LNCaP clone FGC (cell line): ENCODE results near the gene OTP.
A peak's percentile ranks its signal among the peaks of the same experiment; 100 is the strongest.
"Not testable (repeated sequence)": the region's sequence is repeated elsewhere in the genome, so short reads cannot be mapped to it uniquely, and the experiment has no call there.

ENCODE experiments used
- DNase-seq: peaks from one replicate; pipeline ENCODE4 v3.0.0-alpha.2; 2011; ENCODE audit warnings: low read depth
- H3K4me3 ChIP-seq: 2 replicates; pipeline ENCODE4 v1.5.1; 2011; ENCODE audit warnings: mild to moderate bottlenecking, low read depth, low read length, control low read depth
- TF ChIP-seq, protein P1 (sequence below): IDR thresholded peaks from 2 replicates; pipeline ENCODE4 v1.5.1; 2012; ENCODE audit warnings: mild to moderate bottlenecking; ENCODE audit not compliant: control insufficient read depth, insufficient read depth; ENCODE audit errors: extremely low read depth

OTP gene

DNA sequence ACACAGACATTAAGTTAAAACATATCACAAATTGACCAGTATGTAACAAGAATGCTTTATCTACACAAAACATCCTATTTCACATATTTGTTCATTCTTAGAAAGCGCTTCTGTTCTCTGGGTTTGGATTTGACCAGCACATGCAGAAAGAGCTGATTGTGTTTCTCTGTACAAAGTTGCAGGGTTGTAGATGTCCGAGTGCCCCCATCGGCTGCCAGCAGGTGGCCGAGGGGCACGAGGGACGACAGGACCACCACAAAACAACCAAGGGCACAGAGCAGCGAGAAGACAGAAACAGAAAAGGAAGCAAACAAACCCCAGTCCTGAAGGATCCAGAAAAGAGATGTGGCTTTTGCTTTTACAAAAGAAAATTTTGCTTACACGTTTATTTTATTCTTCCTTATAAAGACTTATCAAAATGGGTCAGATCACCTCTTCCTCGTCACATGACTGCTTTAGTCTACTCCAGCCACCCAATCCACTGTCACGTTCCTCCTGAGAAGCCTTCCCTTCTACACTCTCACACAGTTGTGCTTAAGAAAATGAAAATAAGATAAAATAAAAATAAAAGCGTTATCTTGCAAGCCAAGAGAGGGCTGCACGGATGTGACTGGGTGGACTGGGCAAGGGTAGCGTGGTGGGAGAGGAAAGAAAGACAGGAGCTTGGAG is 9.5 kb downstream of the OTP start:
- DNase-seq: no peak
- H3K4me3 ChIP-seq: no peak overlapping the region
- TF ChIP-seq, protein P1, sequence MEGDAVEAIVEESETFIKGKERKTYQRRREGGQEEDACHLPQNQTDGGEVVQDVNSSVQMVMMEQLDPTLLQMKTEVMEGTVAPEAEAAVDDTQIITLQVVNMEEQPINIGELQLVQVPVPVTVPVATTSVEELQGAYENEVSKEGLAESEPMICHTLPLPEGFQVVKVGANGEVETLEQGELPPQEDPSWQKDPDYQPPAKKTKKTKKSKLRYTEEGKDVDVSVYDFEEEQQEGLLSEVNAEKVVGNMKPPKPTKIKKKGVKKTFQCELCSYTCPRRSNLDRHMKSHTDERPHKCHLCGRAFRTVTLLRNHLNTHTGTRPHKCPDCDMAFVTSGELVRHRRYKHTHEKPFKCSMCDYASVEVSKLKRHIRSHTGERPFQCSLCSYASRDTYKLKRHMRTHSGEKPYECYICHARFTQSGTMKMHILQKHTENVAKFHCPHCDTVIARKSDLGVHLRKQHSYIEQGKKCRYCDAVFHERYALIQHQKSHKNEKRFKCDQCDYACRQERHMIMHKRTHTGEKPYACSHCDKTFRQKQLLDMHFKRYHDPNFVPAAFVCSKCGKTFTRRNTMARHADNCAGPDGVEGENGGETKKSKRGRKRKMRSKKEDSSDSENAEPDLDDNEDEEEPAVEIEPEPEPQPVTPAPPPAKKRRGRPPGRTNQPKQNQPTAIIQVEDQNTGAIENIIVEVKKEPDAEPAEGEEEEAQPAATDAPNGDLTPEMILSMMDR: no peak

DNA sequence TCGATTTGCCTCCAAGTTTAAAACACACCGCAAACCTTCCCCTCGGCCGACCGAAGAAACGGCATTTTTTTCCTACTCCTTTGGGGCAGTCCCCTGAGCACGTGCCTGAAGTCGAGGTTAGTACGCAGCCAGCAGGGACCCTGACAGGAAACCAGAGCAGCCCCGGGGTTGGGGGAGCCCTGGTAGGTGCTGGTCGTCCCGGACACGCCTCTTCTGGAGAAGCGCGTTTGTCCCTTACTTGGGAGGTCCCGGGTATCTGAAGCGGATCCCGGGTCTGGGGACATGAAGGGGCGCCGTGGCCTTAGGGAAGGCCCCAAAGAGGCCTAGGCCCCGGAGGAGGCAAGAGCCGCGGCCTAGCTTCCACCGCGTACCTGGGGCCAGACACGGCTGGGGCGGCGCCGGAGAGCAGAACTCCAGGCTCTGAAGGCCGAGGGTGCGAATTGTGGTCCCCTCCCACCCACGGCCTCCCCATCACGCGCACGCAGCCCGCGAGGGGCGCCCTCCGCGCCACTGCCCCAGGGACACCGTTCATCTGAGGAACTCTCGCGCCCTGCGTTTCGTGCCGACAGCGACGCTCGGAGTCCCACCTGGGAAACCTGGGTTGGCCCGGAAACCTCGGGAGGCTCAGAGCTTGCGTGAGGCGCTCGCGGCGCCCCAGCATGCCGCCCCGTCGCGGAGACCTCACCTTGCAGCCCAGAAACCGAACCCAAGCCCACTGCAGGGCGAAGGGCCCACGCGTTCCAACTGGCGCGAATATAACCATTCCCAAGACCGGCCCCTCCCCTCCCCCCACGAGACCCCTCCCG is 10.4 kb downstream of the OTP start:
- no peak for DNase-seq
- H3K4me3 ChIP-seq: no peak overlapping the region
- TF ChIP-seq, protein P1: no peak

DNA sequence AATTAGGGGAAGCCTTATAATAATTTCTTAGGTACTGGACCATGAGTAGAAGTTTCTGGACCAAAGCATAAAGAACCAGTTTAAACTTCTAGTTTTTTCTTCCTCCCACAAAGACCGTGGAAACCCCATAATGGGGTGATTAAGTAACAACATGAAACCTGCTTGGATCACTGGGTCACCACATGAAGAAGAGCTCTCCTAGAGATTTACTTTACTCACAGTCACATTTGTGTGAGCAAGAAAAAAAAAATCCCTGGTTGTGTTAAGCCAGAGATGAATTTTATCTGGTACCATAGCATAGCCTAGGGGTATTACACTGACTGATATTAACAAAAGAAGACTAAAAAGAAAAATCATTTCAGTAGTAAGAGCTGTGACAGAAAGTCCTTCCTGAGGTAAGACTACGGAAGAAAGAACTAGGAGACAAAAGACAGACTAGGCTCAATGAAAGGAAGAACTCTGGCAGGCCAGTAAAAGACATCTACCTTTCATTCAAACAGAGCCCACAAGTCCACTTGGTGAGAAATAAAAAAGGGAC is 15.2 kb downstream of the OTP start:
- no peak overlapping the region for H3K4me3 ChIP-seq
- TF ChIP-seq, protein P1: no peak

DNA sequence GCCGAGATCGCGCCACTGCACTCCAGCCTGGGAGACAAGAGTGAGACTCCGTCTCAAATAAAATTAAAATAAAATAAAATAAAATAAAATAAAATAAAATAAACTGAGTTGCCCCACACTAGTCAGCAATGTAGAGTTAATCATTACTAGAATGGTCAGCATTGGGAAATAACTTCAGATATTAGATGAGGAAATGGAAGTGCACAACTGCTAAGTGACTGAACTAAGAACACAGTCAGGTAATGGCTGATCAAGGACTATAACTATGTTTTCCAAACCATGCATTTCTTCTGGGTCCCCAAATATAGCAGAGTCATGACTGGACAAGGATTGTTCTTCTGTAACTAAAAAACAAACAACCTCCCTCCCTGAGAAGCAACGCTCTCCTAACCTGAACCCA is 17.1 kb downstream of the OTP start:
- DNase-seq: no peak
- H3K4me3 ChIP-seq: no peak overlapping the region
- TF ChIP-seq, protein P1: no peak

More for the DNA sequence above, 15.2 kb downstream of the OTP start:
- DNase-seq: no peak

DNA sequence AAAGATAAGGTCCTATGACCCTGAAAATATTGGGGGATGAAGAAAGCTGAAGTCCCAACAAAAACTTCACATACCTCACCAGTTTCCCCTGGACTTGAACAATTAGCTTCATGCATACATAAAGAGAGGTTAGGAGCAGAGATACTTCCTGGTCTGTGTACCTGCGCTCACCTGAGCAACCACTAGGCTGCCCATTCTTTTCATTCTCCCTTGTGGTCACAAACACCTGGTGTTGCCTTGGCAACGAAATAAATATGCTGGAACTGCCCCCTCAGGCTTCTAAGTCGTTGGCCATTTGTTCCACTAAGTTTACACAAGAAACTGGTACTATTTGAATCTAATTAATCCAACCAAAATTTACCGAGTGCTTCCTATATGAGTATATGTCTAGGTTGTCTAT is 18.1 kb downstream of the OTP start:
- DNase-seq: peak; percentile 44
- TF ChIP-seq, protein P1: peak; percentile 32

DNA sequence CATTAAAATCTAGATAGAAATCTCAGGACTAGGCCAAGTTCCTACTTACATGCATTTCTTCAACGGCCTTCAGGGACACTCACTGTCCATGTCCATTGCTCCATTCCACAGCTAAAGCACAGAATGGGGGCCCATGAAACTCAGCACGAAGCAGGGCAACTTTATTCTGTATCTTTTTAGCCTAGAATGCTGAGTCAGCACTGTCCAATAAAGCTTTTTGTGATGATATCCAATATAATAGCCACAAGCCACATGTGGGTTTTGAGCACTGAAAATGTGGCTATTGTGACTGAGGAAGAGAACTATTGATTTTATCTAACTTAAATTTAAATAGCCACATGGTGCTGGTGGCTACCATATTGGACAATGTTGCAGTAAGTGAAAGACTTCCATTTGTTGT is 21.6 kb downstream of the OTP start:
- DNase-seq: no peak
- no peak overlapping the region for H3K4me3 ChIP-seq
- TF ChIP-seq, protein P1: no peak

More for the DNA sequence above, 18.1 kb downstream of the OTP start:
- no peak overlapping the region for H3K4me3 ChIP-seq

DNA sequence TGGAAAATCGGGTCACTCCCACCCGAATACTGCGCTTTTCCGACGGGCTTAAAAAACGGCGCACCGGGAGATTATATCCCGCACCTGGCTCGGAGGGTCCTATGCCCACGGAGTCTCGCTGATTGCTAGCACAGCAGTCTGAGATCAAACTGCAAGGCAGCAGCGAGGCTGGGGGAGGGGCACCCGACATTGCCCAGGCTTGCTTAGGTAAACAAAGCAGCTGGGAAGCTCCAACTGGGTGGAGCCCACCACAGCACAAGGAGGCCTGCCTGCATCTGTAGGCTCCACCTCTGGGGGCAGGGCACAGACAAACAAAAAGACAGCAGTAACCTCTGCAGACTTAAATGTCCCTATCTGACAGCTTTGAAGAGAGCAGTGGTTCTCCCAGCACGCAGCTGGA is 29.6 kb downstream of the OTP start:
- not testable (repeated sequence) for DNase-seq, H3K4me3 ChIP-seq
